Psoas muscle (tissue), 8 donors: Measurements from ENCODE around the gene YTHDC1. TPM values are rescaled to one million over a fixed set of nuclear protein-coding genes. Genes with fewer than 3 reads are reported as not detected.

ENCODE experiments used
- ATAC-seq, 4 donors: fragments of 200-7000 bp; cut with Tn5 transposase; one replicate each; pipeline ENCODE4 v1.9.1; 2020; ENCODE audit warnings: moderate library complexity in 3 of 4, mild to moderate bottlenecking in 2 of 4
- DNase-seq, 2 donors: peaks; one replicate each; pipeline ENCODE4 v3.0.0-alpha.2; 2020
- H3K27ac ChIP-seq: fragments of 200-600 bp; one replicate; pipeline ENCODE4 v1.8.0; 2022
- H3K27me3 ChIP-seq, 3 donors: fragments of 200-600 bp in 1 of 3; one replicate each; pipeline versions ENCODE4 v1.6.1 to v1.8.0; 2013 to 2022; ENCODE audit warnings: low read length in 2 of 3, mild to moderate bottlenecking in 2 of 3, moderate library complexity in 1 of 3; ENCODE audit not compliant: insufficient read depth in 3 of 3
- H3K36me3 ChIP-seq, 2 donors: fragments of 200-600 bp in 1 of 2; one replicate each; pipeline versions ENCODE4 v1.6.1 to v1.8.0; 2013 to 2022; ENCODE audit warnings: low read depth in 1 of 2, mild to moderate bottlenecking in 1 of 2, moderate library complexity in 1 of 2; ENCODE audit not compliant: insufficient read depth in 1 of 2
- H3K4me1 ChIP-seq: fragments of 200-600 bp; one replicate; pipeline ENCODE4 v1.8.0; 2022
- H3K4me3 ChIP-seq: fragments of 200-600 bp; one replicate; pipeline ENCODE4 v1.8.0; 2022; ENCODE audit warnings: mild to moderate bottlenecking
- H3K9me3 ChIP-seq: fragments of 200-600 bp; one replicate; pipeline ENCODE4 v1.8.0; 2022
- CTCF ChIP-seq: fragments of 200-600 bp; IDR thresholded peaks from one replicate; pipeline ENCODE4 v1.8.0; 2022; ENCODE audit warnings: antibody characterized with exemption
- WGBS, 3 donors: extraction: QIAGEN DNeasy Blood & Tissue Kit; methylation state at CpG; one replicate each; pipeline versions ENCODE4 v1.1.6 to v1.1.7; 2013; 5-methylcytosine and 5-hydroxymethylcytosine counted together
- intact Hi-C, 2 donors: fragments of 100-400 bp; cut with DNase I; formaldehyde crosslinking; loops; one replicate each; pipeline versions ENCODE4 v1.11.0 to v1.14.2; 2022
- polyA plus RNA-seq, 3 donors: library from polyadenylated mRNA; stranded (reverse); fragments of 200-250 nt; gene quantifications; one replicate each; pipeline ENCODE4 v1.2.3, GENCODE V29; 2013
- total RNA-seq, 4 donors: library from RNA; stranded (reverse); fragmentation: NEBNext Ultra II Directional in 2 of 4; extraction: Animal tissue kit (Norgen Biotek cat#: 25700) in 2 of 4; gene quantifications; one replicate each; pipeline versions ENCODE4 v1.2.1 to v1.2.4, GENCODE V29; 2021 to 2023
- donor health status: healthy with polysubstance abuse.
- donor health status: DM: no; HTN: no; CAD: no; lungs with moderate emphysema.
- donor health status: Bipolar disorder and iron deficiency.
- donor health status: healthy.
- donor health status: DM: yes; HTN: yes; CAD: no.
- donor health status: DM: no; HTN: no; CAD: no.
- donor health status: DM: no; HTN: no; CAD: no.
- donor health status: DM: yes; HTN: yes; CAD: no.

YTHDC1 gene
- total and polyA plus RNA-seq, 7 donors, result 19.1 to 58.5 (median 43.2) TPM

GRCh38 chr4:68349279-68349648 is 626 bp downstream of the YTHDC1 start:
- Histone ChIP-seq H3K4me1 (peaks cover 39% of the 10 kb centered on the region), H3K27me3 (no peaks in the 10 kb centered on the region), H3K9me3 (no peaks in the 10 kb centered on the region), H3K4me3 (peak overlapping the region; percentile 96), H3K36me3 (no peaks in the 10 kb centered on the region), H3K27ac (peak overlapping the region; percentile 99)
- 0 to 1% (median 0%) methylated on average over 13 to 14 of the region's 14 CpGs for WGBS, 3 donors
- ATAC-seq (peak; percentile 1 to 47 (median 26)), DNase-seq (no peak)
- no peak for TF ChIP-seq CTCF
- intact Hi-C loops, result loop anchor here in 1 of 2 donors (5.0 kb wide), 1 partner anchor 37 kb away; no protein-coding TSS in a partner anchor

GRCh38 chr4:68348577-68348976 is 1.3 kb downstream of the YTHDC1 start:
- DNase-seq (no peak), ATAC-seq (no peak)
- 2 to 4% (median 4%) methylated on average over 4 of the region's 4 CpGs for whole genome bisulfite sequencing, 3 donors
- Histone ChIP-seq H3K27ac (peak overlapping the region; percentile 99), H3K4me3 (peak overlapping the region; percentile 96), H3K27me3 (no peaks in the 10 kb centered on the region), H3K9me3 (no peaks in the 10 kb centered on the region), H3K4me1 (peaks cover 42% of the 10 kb centered on the region), H3K36me3 (no peaks in the 10 kb centered on the region)
- intact Hi-C loops, result loop anchor here in 1 of 2 donors (5.0 kb wide), 1 partner anchor 36 kb away; no protein-coding TSS in a partner anchor
- TF ChIP-seq CTCF, result no peak

GRCh38 chr4:68347845-68348244 is 2.0 kb downstream of the YTHDC1 start:
- Histone ChIP-seq H3K36me3 (no peaks in the 10 kb centered on the region), H3K27me3 (no peaks in the 10 kb centered on the region), H3K4me3 (peak overlapping the region; percentile 96), H3K4me1 (peaks cover 50% of the 10 kb centered on the region), H3K9me3 (no peaks in the 10 kb centered on the region), H3K27ac (no peak overlapping the region)
- WGBS, 3 donors, result 15 to 16% (median 16%) methylated on average over 5 of the region's 5 CpGs
- no peak for TF ChIP-seq CTCF
- DNase-seq (no peak), ATAC-seq (no peak)
- intact Hi-C loops, result loop anchor here in 1 of 2 donors (5.0 kb wide), 1 partner anchor 36 kb away; no protein-coding TSS in a partner anchor

- H3K4me3 ChIP-seq, result peak overlapping the region; percentile 96
- intact Hi-C loops, result loop anchor here in 1 of 2 donors (5.0 kb wide), 1 partner anchor 34 kb away; no protein-coding TSS in a partner anchor
- WGBS, 3 donors, result 91 to 97% (median 94%) methylated on average over 3 of the region's 3 CpGs
- no peak for TF ChIP-seq CTCF
- no peak for ATAC-seq
- no peaks in the 10 kb centered on the region for H3K27me3 ChIP-seq
- no peak for DNase-seq
- H3K27ac ChIP-seq, result no peak overlapping the region
- peaks cover 63% of the 10 kb centered on the region for H3K4me1 ChIP-seq
- H3K9me3 ChIP-seq, result no peaks in the 10 kb centered on the region
- H3K36me3 ChIP-seq, result no peaks in the 10 kb centered on the region
These were observed 3.4 kb downstream of the YTHDC1 start for GRCh38 chr4:68346461-68346860.

- DNase-seq (no peak), ATAC-seq (no peak)
- intact Hi-C loops, result loop anchor here in 1 of 2 donors (5.0 kb wide), 1 partner anchor 32 kb away; no protein-coding TSS in a partner anchor
- no peak for TF ChIP-seq CTCF
- H3K9me3 ChIP-seq, result no peaks in the 10 kb centered on the region
- no peaks in the 10 kb centered on the region for H3K36me3 ChIP-seq
- no peaks in the 10 kb centered on the region for H3K27me3 ChIP-seq
- WGBS, 3 donors, result 92 to 98% (median 95%) methylated on average over 5 of the region's 5 CpGs
- H3K4me1 ChIP-seq, result peaks cover 79% of the 10 kb centered on the region
- no peak overlapping the region for H3K27ac ChIP-seq
- H3K4me3 ChIP-seq, result no peak overlapping the region
These were observed 5.1 kb downstream of the YTHDC1 start for GRCh38 chr4:68344785-68345184.
